ENCODE data around the gene KLF5.

GRCh38 chr13:73088332-73088935 is 29.6 kb downstream of the KLF5 start:
- no peak for TF ChIP-seq CTCF (IDR thresholded peaks at IDR 0.05; ENCODE audit: insufficient read depth, low read length, poor library complexity, severe bottlenecking)
- no peak for TF ChIP-seq EZH2phosphoT487 (conservative IDR thresholded peaks at IDR 0.05; ENCODE audit: low read length)
